OCI-LY3 (cell line): ENCODE results near the gene LRRC61.

Source experiments
- H2AFZ ChIP-seq: fragments of 200-600, 300-600 bp; shearing (Covaris generic); 2 replicates; pipeline ENCODE4 v1.6.0; 2014; ENCODE audit warnings: antibody characterized with exemption, low read depth, low read length
- H3K27ac ChIP-seq: fragments of 200-600, 300-600 bp; sonication (generic); 2 replicates; pipeline ENCODE4 v1.5.1; 2014; ENCODE audit warnings: mild to moderate bottlenecking, low read length, moderate library complexity, mixed read lengths
- H3K27me3 ChIP-seq: fragments of 200-600, 300-600 bp; sonication (generic); 2 replicates; pipeline ENCODE4 v1.6.1; 2014; ENCODE audit warnings: low read depth, low read length, mixed read lengths
- H3K36me3 ChIP-seq: fragments of 200-600, 300-600 bp; sonication (generic); replicated peaks from 2 replicates; pipeline ENCODE3; 2014; ENCODE audit warnings: low read depth, low read length, mixed read lengths
- H3K4me1 ChIP-seq: fragments of 300-600, 200-600 bp; sonication (generic); 2 replicates; pipeline ENCODE4 v1.6.1; 2014; ENCODE audit warnings: low read length, mixed read lengths
- H3K4me2 ChIP-seq: fragments of 200-600, 300-600 bp; sonication (generic); 2 replicates; pipeline ENCODE4 v1.6.1; 2014; ENCODE audit warnings: low read length, mixed read lengths
- H3K4me3 ChIP-seq: fragments of 300-600, 200-600 bp; sonication (generic); 2 replicates; pipeline ENCODE4 v1.5.1; 2014; ENCODE audit warnings: antibody characterized with exemption, mild to moderate bottlenecking, low read length, moderate library complexity
- H3K79me2 ChIP-seq: fragments of 300-600, 200-600 bp; shearing (Covaris generic); 2 replicates; pipeline ENCODE4 v1.6.1; 2014; ENCODE audit warnings: mild to moderate bottlenecking, low read length, mixed read lengths
- H3K9ac ChIP-seq: fragments of 300-600, 200-600 bp; shearing (Covaris generic); 2 replicates; pipeline ENCODE4 v1.6.0; 2014; ENCODE audit warnings: mild to moderate bottlenecking, low read length, moderate library complexity
- H3K9me3 ChIP-seq: fragments of 200-600, 300-600 bp; shearing (Covaris generic); 2 replicates; pipeline ENCODE4 v1.6.1; 2014; ENCODE audit warnings: low read length, mixed read lengths; ENCODE audit not compliant: insufficient read depth
- H4K20me1 ChIP-seq: fragments of 200-600, 300-600 bp; sonication (generic); 2 replicates; pipeline ENCODE4 v1.6.1; 2016; ENCODE audit warnings: low read length, mixed read lengths; ENCODE audit not compliant: insufficient read depth
- EZH2phosphoT487 ChIP-seq: fragments of 200-600 bp; shearing (Covaris generic); IDR thresholded peaks from 2 replicates; pipeline ENCODE4 v1.6.1; 2018; ENCODE audit warnings: antibody characterized with exemption, mixed run types, low read depth
- TF ChIP-seq, protein P1 (sequence below): fragments of 200-600, 300-600 bp; sonication (generic); IDR thresholded peaks from 2 replicates; pipeline ENCODE4 v1.5.1; 2014; ENCODE audit warnings: antibody characterized with exemption, low read length, low read depth

The LRRC61 gene

DNA sequence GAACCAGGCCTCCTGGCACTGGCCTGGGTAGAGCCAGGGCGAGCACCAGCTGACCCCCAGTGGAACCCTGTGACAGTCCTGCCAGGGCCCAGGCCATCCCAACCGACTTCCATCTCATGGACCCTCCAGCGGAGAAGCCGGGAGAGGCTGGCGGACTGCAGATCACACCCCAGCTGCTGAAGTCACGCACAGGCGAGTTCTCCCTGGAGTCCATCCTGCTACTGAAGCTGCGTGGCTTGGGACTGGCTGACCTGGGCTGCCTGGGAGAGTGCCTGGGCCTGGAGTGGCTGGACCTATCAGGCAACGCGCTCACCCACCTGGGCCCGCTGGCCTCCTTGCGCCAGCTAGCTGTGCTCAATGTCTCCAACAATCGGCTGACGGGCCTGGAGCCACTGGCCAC lies 13.6 kb downstream of the LRRC61 start:
- no peak for TF ChIP-seq EZH2phosphoT487
- TF ChIP-seq, protein P1, sequence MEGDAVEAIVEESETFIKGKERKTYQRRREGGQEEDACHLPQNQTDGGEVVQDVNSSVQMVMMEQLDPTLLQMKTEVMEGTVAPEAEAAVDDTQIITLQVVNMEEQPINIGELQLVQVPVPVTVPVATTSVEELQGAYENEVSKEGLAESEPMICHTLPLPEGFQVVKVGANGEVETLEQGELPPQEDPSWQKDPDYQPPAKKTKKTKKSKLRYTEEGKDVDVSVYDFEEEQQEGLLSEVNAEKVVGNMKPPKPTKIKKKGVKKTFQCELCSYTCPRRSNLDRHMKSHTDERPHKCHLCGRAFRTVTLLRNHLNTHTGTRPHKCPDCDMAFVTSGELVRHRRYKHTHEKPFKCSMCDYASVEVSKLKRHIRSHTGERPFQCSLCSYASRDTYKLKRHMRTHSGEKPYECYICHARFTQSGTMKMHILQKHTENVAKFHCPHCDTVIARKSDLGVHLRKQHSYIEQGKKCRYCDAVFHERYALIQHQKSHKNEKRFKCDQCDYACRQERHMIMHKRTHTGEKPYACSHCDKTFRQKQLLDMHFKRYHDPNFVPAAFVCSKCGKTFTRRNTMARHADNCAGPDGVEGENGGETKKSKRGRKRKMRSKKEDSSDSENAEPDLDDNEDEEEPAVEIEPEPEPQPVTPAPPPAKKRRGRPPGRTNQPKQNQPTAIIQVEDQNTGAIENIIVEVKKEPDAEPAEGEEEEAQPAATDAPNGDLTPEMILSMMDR: no peak
- H3K4me3 ChIP-seq: no peak overlapping the region
- H3K27me3 ChIP-seq: no peaks in the 10 kb centered on the region
- no peak overlapping the region for H2AFZ ChIP-seq
- H3K9me3 ChIP-seq: no peaks in the 10 kb centered on the region
- no peaks in the 10 kb centered on the region for H3K36me3 ChIP-seq
- no peaks in the 10 kb centered on the region for H3K4me1 ChIP-seq
- no peak overlapping the region for H3K9ac ChIP-seq
- H4K20me1 ChIP-seq: no peaks in the 10 kb centered on the region
- H3K4me2 ChIP-seq: no peak overlapping the region
- H3K27ac ChIP-seq: no peak overlapping the region
- H3K79me2 ChIP-seq: no peaks in the 10 kb centered on the region

DNA sequence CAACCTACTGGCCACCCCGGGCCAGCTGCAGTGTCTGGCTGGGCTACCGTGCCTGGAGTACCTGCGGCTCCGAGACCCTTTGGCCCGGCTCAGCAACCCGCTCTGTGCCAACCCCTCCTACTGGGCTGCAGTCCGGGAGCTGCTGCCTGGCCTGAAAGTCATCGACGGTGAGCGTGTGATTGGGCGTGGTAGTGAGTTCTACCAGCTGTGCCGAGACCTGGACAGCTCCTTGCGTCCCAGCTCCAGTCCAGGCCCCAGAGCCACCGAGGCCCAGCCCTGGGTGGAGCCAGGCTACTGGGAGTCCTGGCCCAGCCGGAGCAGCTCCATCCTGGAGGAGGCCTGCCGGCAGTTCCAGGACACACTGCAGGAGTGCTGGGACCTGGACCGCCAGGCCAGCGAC lies 14.0 kb downstream of the LRRC61 start:
- Histone ChIP-seq H2AFZ (no peak overlapping the region), H3K9me3 (no peaks in the 10 kb centered on the region), H3K36me3 (no peaks in the 10 kb centered on the region), H3K79me2 (no peaks in the 10 kb centered on the region), H3K4me1 (no peaks in the 10 kb centered on the region), H3K4me2 (no peak overlapping the region), H3K27ac (no peak overlapping the region), H3K4me3 (no peak overlapping the region), H3K9ac (no peak overlapping the region), H3K27me3 (no peaks in the 10 kb centered on the region), H4K20me1 (no peaks in the 10 kb centered on the region)
- TF ChIP-seq EZH2phosphoT487: no peak
- TF ChIP-seq, protein P1: no peak

DNA sequence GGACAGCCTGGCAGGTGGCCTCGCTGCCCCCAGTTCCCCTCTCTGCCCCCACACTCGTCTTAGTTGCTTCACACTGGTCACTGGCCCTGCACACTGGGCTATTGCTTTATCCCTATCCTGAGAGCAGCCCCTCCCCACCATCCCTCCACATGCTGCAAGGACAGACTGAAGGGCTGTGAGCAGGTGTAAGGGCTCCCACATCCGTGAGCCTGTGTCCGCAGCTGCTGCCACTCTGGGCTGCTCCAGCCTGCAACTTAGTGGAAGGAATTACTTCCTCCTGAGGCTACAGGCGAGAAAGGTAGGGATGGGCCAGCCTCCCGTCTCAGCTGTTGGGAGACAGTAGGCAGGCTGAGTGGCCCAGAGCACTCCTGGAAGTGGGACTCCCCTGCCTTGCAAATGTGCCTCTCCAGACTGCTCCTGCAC lies 14.5 kb downstream of the LRRC61 start:
- Histone ChIP-seq H3K4me1 (no peaks in the 10 kb centered on the region), H3K9ac (no peak overlapping the region), H3K27me3 (no peaks in the 10 kb centered on the region), H3K9me3 (no peaks in the 10 kb centered on the region), H3K4me2 (no peak overlapping the region), H3K36me3 (no peaks in the 10 kb centered on the region), H2AFZ (no peak overlapping the region), H3K4me3 (no peak overlapping the region), H3K27ac (no peak overlapping the region), H3K79me2 (no peaks in the 10 kb centered on the region), H4K20me1 (no peaks in the 10 kb centered on the region)
- TF ChIP-seq, protein P1: no peak
- no peak for TF ChIP-seq EZH2phosphoT487

DNA sequence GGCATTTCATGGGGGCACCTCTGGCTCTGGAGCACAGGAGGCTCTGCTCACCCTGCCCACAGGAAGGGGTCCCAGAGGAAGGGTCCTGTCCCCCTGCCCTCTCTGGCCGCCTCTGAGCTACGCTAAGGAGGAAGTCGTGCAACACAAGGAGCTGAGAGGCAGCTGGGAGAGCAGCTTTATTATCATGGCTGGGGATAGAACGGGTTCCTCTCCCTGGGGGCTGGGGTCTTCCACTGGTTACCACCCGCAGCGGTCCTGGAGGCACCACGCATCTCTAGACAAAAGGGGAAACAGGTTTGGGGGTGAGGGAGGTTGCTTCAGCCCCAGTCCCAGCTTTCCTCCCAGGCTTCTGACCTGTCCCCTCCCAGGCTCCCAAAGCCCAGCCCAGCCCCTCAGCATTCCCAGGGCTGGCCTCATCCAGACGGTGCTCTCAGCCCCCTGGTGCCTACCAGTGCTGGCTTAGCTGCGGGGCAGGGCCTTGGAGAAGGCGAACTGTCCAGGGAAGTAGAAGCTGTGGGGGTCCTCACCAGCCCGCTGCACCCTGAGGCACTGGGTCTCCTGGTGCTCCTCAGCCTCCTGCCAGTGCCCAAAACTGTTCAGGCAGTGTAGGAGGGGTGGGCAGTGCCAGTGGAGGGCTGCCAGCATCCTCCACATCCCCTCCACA lies 15.1 kb downstream of the LRRC61 start:
- no peak overlapping the region for H3K4me2 ChIP-seq
- H3K4me1 ChIP-seq: no peaks in the 10 kb centered on the region
- H4K20me1 ChIP-seq: no peaks in the 10 kb centered on the region
- H3K27me3 ChIP-seq: no peaks in the 10 kb centered on the region
- no peak overlapping the region for H3K4me3 ChIP-seq
- H3K79me2 ChIP-seq: no peaks in the 10 kb centered on the region
- no peak overlapping the region for H2AFZ ChIP-seq
- H3K36me3 ChIP-seq: no peaks in the 10 kb centered on the region
- H3K9ac ChIP-seq: no peak overlapping the region
- no peak overlapping the region for H3K27ac ChIP-seq
- TF ChIP-seq, protein P1: no peak
- TF ChIP-seq EZH2phosphoT487: no peak
- H3K9me3 ChIP-seq: no peaks in the 10 kb centered on the region
